ENCODE data around the gene ACAD11.
A peak's percentile ranks its signal among the peaks of the same experiment; 100 is the strongest.

Gene ACAD11

GRCh38 chr3:132659365-132660051, at the start of gene ACAD11:
Gene ACAD11 (minus strand): TSS chr3:132659809. CDS start chr3:132659751, 58 bp downstream.
- DNase-seq (ENCODE audit: low spot score in 2 of 2) (peak; percentile 12 to 15), ATAC-seq (replicated peaks; ENCODE audit: extremely low read depth, poor library complexity, severe bottlenecking) (peak; percentile 27)
- H3K36me3 Mint-ChIP-seq (ENCODE audit: insufficient read depth) = peaks cover 9% of the 10 kb centered on the region
- no peaks in the 10 kb centered on the region for H3K9me3 Mint-ChIP-seq
- H3K4me3 Mint-ChIP-seq = peak within 1 kb of the TSS; percentile 95
- peaks cover 52% of the 10 kb centered on the region for H3K4me1 Mint-ChIP-seq
- H3K27me3 Mint-ChIP-seq = no peaks in the 10 kb centered on the region
- H3K27ac Mint-ChIP-seq (ENCODE audit: low read depth) = peak within 1 kb of the TSS; percentile 97

GRCh38 chr3:132703733-132704132, 44.1 kb upstream of the ACAD11 start:
- no peak overlapping the region for H3K4me3 Mint-ChIP-seq
- DNase-seq (ENCODE audit: low spot score in 2 of 2) = no peak
- H3K27me3 Mint-ChIP-seq = no peaks in the 10 kb centered on the region
- H3K4me1 Mint-ChIP-seq = peaks cover 8% of the 10 kb centered on the region
- ATAC-seq (replicated peaks; ENCODE audit: extremely low read depth, poor library complexity, severe bottlenecking) = no peak
- peaks cover 41% of the 10 kb centered on the region for H3K36me3 Mint-ChIP-seq (ENCODE audit: insufficient read depth)
- H3K27ac Mint-ChIP-seq (ENCODE audit: low read depth) = no peak overlapping the region
- no peaks in the 10 kb centered on the region for H3K9me3 Mint-ChIP-seq

- Mint-ChIP-seq H3K4me1 (peaks cover 6% of the 10 kb centered on the region), H3K9me3 (no peaks in the 10 kb centered on the region), H3K36me3 (ENCODE audit: insufficient read depth) (peaks cover 57% of the 10 kb centered on the region), H3K27me3 (no peaks in the 10 kb centered on the region), H3K27ac (ENCODE audit: low read depth) (peak overlapping the region; percentile 58), H3K4me3 (no peak overlapping the region)
- ATAC-seq (replicated peaks; ENCODE audit: extremely low read depth, poor library complexity, severe bottlenecking) (no peak), DNase-seq (ENCODE audit: low spot score in 2 of 2) (no peak)
Measured at GRCh38 chr3:132695422-132695821, 35.8 kb upstream of the ACAD11 start.

- H3K36me3 Mint-ChIP-seq (ENCODE audit: insufficient read depth) = peaks cover 55% of the 10 kb centered on the region
- H3K4me3 Mint-ChIP-seq = no peak overlapping the region
- peak overlapping the region; percentile 58 for H3K27ac Mint-ChIP-seq (ENCODE audit: low read depth)
- H3K27me3 Mint-ChIP-seq = no peaks in the 10 kb centered on the region
- H3K4me1 Mint-ChIP-seq = peaks cover 6% of the 10 kb centered on the region
- no peak for ATAC-seq (replicated peaks; ENCODE audit: extremely low read depth, poor library complexity, severe bottlenecking)
- no peak for DNase-seq (ENCODE audit: low spot score in 2 of 2)
- H3K9me3 Mint-ChIP-seq = no peaks in the 10 kb centered on the region
Measured at GRCh38 chr3:132694991-132695390, 35.4 kb upstream of the ACAD11 start.

GRCh38 chr3:132690040-132690439, 30.4 kb upstream of the ACAD11 start:
- no peak for ATAC-seq (replicated peaks; ENCODE audit: extremely low read depth, poor library complexity, severe bottlenecking)
- Mint-ChIP-seq H3K36me3 (ENCODE audit: insufficient read depth) (peaks cover 49% of the 10 kb centered on the region), H3K27ac (ENCODE audit: low read depth) (no peak overlapping the region), H3K4me3 (no peak overlapping the region), H3K4me1 (peaks cover 6% of the 10 kb centered on the region), H3K9me3 (no peaks in the 10 kb centered on the region), H3K27me3 (no peaks in the 10 kb centered on the region)
- DNase-seq (ENCODE audit: low spot score in 2 of 2) = no peak

- Mint-ChIP-seq H3K4me1 (no peaks in the 10 kb centered on the region), H3K27ac (ENCODE audit: low read depth) (peak overlapping the region; percentile 56), H3K9me3 (no peaks in the 10 kb centered on the region), H3K27me3 (no peaks in the 10 kb centered on the region), H3K36me3 (ENCODE audit: insufficient read depth) (peaks cover 28% of the 10 kb centered on the region), H3K4me3 (no peak overlapping the region)
- ATAC-seq (replicated peaks; ENCODE audit: extremely low read depth, poor library complexity, severe bottlenecking) = no peak
- DNase-seq (ENCODE audit: low spot score in 2 of 2) = no peak
Measured at GRCh38 chr3:132682201-132682600, 22.6 kb upstream of the ACAD11 start.

GRCh38 chr3:132681421-132681820, 21.8 kb upstream of the ACAD11 start:
- ATAC-seq (replicated peaks; ENCODE audit: extremely low read depth, poor library complexity, severe bottlenecking) = no peak
- DNase-seq (ENCODE audit: low spot score in 2 of 2) = no peak
- H3K4me3 Mint-ChIP-seq = no peak overlapping the region
- peaks cover 31% of the 10 kb centered on the region for H3K36me3 Mint-ChIP-seq (ENCODE audit: insufficient read depth)
- no peaks in the 10 kb centered on the region for H3K27me3 Mint-ChIP-seq
- H3K27ac Mint-ChIP-seq (ENCODE audit: low read depth) = no peak overlapping the region
- H3K9me3 Mint-ChIP-seq = no peaks in the 10 kb centered on the region
- no peaks in the 10 kb centered on the region for H3K4me1 Mint-ChIP-seq

GRCh38 chr3:132679911-132680310, 20.3 kb upstream of the ACAD11 start:
- Mint-ChIP-seq H3K4me1 (no peaks in the 10 kb centered on the region), H3K27me3 (no peaks in the 10 kb centered on the region), H3K27ac (ENCODE audit: low read depth) (no peak overlapping the region), H3K9me3 (no peaks in the 10 kb centered on the region), H3K4me3 (no peak overlapping the region), H3K36me3 (ENCODE audit: insufficient read depth) (peaks cover 30% of the 10 kb centered on the region)
- ATAC-seq (replicated peaks; ENCODE audit: extremely low read depth, poor library complexity, severe bottlenecking) = no peak
- no peak for DNase-seq (ENCODE audit: low spot score in 2 of 2)

GRCh38 chr3:132675408-132675807, 15.8 kb upstream of the ACAD11 start:
- ATAC-seq (replicated peaks; ENCODE audit: extremely low read depth, poor library complexity, severe bottlenecking) = no peak

GRCh38 chr3:132669256-132669777, 9.7 kb upstream of the ACAD11 start:
- ATAC-seq (replicated peaks; ENCODE audit: extremely low read depth, poor library complexity, severe bottlenecking) (no peak), DNase-seq (ENCODE audit: low spot score in 2 of 2) (no peak)
- Mint-ChIP-seq H3K4me3 (no peak overlapping the region), H3K9me3 (no peaks in the 10 kb centered on the region), H3K27me3 (no peaks in the 10 kb centered on the region), H3K27ac (ENCODE audit: low read depth) (no peak overlapping the region), H3K36me3 (ENCODE audit: insufficient read depth) (peaks cover 21% of the 10 kb centered on the region), H3K4me1 (peaks cover 22% of the 10 kb centered on the region)

More at GRCh38 chr3:132675408-132675807, 15.8 kb upstream of the ACAD11 start:
- Mint-ChIP-seq H3K36me3 (ENCODE audit: insufficient read depth) (peaks cover 24% of the 10 kb centered on the region), H3K27me3 (no peaks in the 10 kb centered on the region), H3K4me3 (no peak overlapping the region), H3K4me1 (no peaks in the 10 kb centered on the region), H3K9me3 (no peaks in the 10 kb centered on the region), H3K27ac (ENCODE audit: low read depth) (peak overlapping the region; percentile 9)
- DNase-seq (ENCODE audit: low spot score in 2 of 2) = no peak

- Mint-ChIP-seq H3K4me1 (peaks cover 51% of the 10 kb centered on the region), H3K36me3 (ENCODE audit: insufficient read depth) (peaks cover 10% of the 10 kb centered on the region), H3K27me3 (no peaks in the 10 kb centered on the region), H3K27ac (ENCODE audit: low read depth) (no peak overlapping the region), H3K4me3 (no peak overlapping the region), H3K9me3 (no peaks in the 10 kb centered on the region)
- DNase-seq (ENCODE audit: low spot score in 2 of 2) = no peak
- ATAC-seq (replicated peaks; ENCODE audit: extremely low read depth, poor library complexity, severe bottlenecking) = no peak
Measured at GRCh38 chr3:132665230-132665745, 5.7 kb upstream of the ACAD11 start.

GRCh38 chr3:132662212-132662611, 2.6 kb upstream of the ACAD11 start:
- Mint-ChIP-seq H3K27me3 (no peaks in the 10 kb centered on the region), H3K36me3 (ENCODE audit: insufficient read depth) (peaks cover 12% of the 10 kb centered on the region), H3K4me3 (no peak overlapping the region), H3K4me1 (peaks cover 53% of the 10 kb centered on the region), H3K27ac (ENCODE audit: low read depth) (peak overlapping the region; percentile 97), H3K9me3 (no peaks in the 10 kb centered on the region)
- ATAC-seq (replicated peaks; ENCODE audit: extremely low read depth, poor library complexity, severe bottlenecking) (no peak), DNase-seq (ENCODE audit: low spot score in 2 of 2) (no peak)

GRCh38 chr3:132661101-132661500, 1.5 kb upstream of the ACAD11 start:
- Mint-ChIP-seq H3K36me3 (ENCODE audit: insufficient read depth) (peaks cover 12% of the 10 kb centered on the region), H3K27me3 (no peaks in the 10 kb centered on the region), H3K27ac (ENCODE audit: low read depth) (peak overlapping the region; percentile 97), H3K9me3 (no peaks in the 10 kb centered on the region), H3K4me1 (peaks cover 50% of the 10 kb centered on the region), H3K4me3 (peak overlapping the region; percentile 95)
- DNase-seq (ENCODE audit: low spot score in 2 of 2) (no peak), ATAC-seq (replicated peaks; ENCODE audit: extremely low read depth, poor library complexity, severe bottlenecking) (no peak)

All from central memory CD8-positive, alpha-beta T cell (primary cell).